ENCODE data around the gene ATP8B3. TPM values are rescaled to one million over a fixed set of nuclear protein-coding genes. Genes with fewer than 3 reads are reported as not detected.

Gene ATP8B3
- total RNA-seq, 3 donors from 2014 or later, result 0.37 to 0.66 (median 0.43) TPM

DNA sequence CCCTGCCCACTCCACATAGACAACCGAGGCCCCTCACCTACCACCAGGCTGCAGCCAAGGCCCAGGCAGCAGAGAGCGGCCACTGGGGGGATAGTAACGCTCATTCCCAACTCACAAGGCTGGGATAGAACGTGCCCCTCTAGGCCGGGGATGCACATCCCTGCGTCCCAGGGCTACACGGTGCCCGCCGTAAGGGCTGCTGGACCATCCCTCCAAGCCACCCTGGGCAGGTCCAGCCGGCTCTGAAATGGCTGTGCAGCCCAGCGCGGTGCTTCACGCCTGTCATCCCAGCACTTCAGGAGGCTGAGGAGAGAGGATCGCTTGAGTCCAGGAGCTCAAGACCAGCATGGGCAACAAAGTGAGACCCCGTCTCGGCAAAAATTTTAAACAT, 33.0 kb upstream of the ATP8B3 start:
- Mint-ChIP-seq H3K4me1 (ENCODE audit: low read depth) (peaks cover 67% of the 10 kb centered on the region), H3K4me3 (no peak overlapping the region), H3K36me3 (ENCODE audit: insufficient read depth) (peaks cover 7% of the 10 kb centered on the region), H3K9me3 (no peaks in the 10 kb centered on the region), H3K27me3 (ENCODE audit: low read depth) (no peaks in the 10 kb centered on the region)
- ATAC-seq (no peak), DNase-seq (no peak)

DNA sequence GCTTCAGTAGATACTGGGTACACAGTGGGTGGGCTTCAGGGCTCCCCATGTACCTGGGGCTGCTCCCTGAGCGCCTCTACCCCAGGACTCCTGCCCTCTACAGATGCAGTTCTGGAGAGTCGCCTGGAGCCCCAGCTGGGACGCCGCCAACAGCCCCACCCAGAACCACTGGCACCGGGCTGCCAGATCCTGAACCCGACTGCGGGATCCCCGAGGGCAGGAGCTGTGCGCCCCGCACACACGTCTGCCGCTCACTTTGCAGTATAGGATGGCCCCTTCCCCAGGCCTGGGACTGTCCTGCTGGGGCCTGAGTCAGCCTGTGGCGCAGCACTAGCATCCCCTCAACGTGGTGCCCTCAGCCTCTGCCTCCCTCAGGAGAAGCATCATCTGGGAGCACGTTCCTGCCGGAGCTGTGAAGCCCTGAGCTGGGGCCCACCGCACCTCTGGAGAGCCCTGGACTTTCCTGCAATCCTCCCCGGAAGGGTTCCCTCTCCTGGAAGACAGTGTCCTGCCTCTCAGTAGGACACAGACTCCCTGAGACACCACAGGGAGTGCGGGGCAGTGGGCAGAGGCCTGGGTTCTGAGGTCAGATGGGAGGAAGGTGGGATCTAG, 32.5 kb upstream of the ATP8B3 start:
- Mint-ChIP-seq H3K4me3 (no peak overlapping the region), H3K4me1 (ENCODE audit: low read depth) (peaks cover 66% of the 10 kb centered on the region), H3K9me3 (no peaks in the 10 kb centered on the region), H3K36me3 (ENCODE audit: insufficient read depth) (peaks cover 7% of the 10 kb centered on the region), H3K27me3 (ENCODE audit: low read depth) (no peaks in the 10 kb centered on the region)
- no peak for DNase-seq
- ATAC-seq, result no peak

DNA sequence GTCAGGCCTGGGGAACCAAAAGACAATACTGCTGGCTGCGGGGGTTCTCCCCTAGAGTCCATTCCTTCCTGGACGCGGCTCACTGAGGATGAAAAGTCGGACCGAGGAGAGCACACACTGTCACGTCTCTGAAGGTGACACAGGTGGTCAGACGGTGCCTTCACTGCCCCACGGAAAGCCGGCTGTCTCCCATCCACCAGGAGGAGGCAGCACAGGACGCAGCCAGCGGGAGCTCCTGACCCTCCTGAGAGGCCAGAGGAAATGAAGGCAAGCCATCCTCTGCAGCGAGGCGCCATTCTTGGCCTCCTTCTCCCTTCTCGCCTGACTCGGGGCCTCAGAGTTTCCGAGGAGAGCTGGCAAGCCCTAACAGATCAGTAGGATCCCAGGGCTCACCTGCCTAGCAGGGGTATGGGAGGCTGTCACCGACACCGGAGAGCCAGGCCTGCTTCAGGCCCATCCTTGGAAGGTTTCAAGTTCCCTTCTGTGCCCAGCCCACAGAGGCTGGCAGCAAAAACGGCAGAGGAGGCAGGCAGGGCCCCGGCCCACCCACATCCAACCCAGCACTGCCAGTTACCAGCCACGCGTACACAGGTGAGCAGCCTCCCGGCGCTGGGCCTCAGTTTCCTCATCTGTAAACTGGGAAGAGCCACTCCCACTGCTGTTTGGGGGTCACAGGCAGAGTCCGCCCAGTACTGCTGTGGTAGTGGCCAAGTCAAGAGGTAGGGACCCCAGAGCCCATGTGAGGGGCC, 31.7 kb upstream of the ATP8B3 start:
- H3K4me1 Mint-ChIP-seq (ENCODE audit: low read depth), result peaks cover 64% of the 10 kb centered on the region
- H3K4me3 Mint-ChIP-seq, result no peak overlapping the region
- DNase-seq (no peak), ATAC-seq (no peak)
- H3K9me3 Mint-ChIP-seq, result no peaks in the 10 kb centered on the region
- peaks cover 7% of the 10 kb centered on the region for H3K36me3 Mint-ChIP-seq (ENCODE audit: insufficient read depth)
- no peaks in the 10 kb centered on the region for H3K27me3 Mint-ChIP-seq (ENCODE audit: low read depth)

DNA sequence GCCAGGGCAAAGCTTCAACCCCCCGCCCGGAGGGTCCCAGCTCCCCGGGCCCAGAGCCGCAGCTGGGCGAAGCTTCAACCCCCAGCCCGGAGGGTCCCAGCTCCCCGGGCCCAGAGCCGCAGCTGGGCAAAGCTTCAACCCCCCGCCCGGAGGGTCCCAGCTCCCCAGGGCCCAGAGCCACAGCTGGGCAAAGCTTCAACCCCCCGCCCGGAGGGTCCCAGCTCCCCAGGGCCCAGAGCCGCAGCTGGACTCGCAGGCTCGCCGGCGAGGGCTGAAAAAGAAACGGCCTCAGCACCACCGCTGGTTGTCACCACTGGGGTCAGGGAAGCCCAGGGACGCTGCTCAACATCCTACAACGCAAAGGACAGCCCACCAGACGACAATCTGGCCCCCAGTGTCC, 31.0 kb upstream of the ATP8B3 start:
- Mint-ChIP-seq H3K36me3 (ENCODE audit: insufficient read depth) (peaks cover 7% of the 10 kb centered on the region), H3K4me1 (ENCODE audit: low read depth) (peaks cover 62% of the 10 kb centered on the region), H3K4me3 (no peak overlapping the region), H3K27me3 (ENCODE audit: low read depth) (no peaks in the 10 kb centered on the region), H3K9me3 (no peaks in the 10 kb centered on the region)
- no peak for DNase-seq
- no peak for ATAC-seq

DNA sequence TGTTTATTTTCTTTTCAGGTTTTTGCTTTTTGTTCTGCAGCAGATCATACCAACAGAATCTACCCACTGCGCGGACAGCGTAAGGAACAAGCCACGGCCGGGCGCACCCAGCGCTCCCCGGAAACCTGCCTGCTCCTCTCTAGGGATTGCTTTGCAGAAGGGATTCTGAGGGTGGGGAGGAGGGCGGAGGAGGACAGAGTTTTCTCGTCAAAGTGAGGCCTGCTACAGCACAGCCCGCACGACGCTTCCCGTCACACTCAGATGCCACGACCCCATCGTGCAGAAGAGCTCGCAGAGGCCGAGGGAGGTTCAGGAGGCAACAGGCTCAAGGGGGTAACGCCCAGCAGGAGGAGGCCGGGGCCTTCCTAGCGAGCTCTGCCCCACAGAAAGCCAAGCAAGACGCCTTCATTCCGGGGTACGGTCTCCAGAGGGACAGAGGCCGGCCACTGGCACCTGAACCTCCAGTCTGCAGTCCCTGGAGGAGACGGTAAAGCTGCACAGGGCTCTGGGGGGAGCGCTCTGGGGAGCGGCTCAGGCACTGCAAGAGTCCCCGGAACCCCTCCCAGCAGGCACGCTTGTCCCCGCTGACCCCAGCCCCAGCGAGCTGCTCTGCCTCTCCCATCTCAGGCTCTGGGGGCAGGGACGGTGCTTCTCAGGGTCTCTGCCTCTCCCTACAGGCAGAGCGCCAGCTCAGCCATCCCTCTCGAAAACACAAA, 29.3 kb upstream of the ATP8B3 start:
- no peak overlapping the region for H3K4me3 Mint-ChIP-seq
- H3K4me1 Mint-ChIP-seq (ENCODE audit: low read depth), result peaks cover 59% of the 10 kb centered on the region
- H3K9me3 Mint-ChIP-seq, result no peaks in the 10 kb centered on the region
- peaks cover 5% of the 10 kb centered on the region for H3K36me3 Mint-ChIP-seq (ENCODE audit: insufficient read depth)
- DNase-seq, result no peak
- ATAC-seq, result no peak
- no peaks in the 10 kb centered on the region for H3K27me3 Mint-ChIP-seq (ENCODE audit: low read depth)

DNA sequence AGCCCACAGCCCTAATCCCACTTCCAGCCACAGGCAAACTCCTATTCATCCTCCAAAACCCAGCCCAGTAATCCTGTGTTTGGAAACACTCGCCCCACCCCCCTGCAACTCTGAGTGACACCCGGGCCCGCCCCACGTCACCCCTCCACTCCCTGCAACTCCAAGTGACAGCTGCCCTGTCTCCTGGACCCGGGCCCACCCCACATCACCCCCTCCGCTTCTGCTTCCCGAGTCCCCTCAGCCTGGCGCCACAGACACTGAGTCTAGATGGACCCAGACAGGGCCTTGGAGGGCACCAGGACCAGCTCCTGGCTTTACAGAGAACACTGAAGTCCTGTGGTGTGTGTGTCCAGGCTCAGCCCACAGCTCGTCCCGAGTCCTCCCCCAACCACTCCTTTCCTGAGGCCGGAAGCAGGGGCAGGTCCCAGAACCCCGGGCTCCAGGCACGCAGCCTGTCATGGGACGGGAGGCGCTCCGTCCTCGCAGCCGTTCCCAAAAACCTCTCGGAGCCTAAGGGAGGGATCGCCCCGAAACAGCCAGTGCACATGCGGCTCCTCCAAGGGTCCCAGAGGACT, 28.6 kb upstream of the ATP8B3 start:
- no peaks in the 10 kb centered on the region for H3K9me3 Mint-ChIP-seq
- H3K4me1 Mint-ChIP-seq (ENCODE audit: low read depth), result peaks cover 55% of the 10 kb centered on the region
- ATAC-seq (no peak), DNase-seq (no peak)
- H3K36me3 Mint-ChIP-seq (ENCODE audit: insufficient read depth), result peaks cover 5% of the 10 kb centered on the region
- no peak overlapping the region for H3K4me3 Mint-ChIP-seq
- H3K27me3 Mint-ChIP-seq (ENCODE audit: low read depth), result no peaks in the 10 kb centered on the region

DNA sequence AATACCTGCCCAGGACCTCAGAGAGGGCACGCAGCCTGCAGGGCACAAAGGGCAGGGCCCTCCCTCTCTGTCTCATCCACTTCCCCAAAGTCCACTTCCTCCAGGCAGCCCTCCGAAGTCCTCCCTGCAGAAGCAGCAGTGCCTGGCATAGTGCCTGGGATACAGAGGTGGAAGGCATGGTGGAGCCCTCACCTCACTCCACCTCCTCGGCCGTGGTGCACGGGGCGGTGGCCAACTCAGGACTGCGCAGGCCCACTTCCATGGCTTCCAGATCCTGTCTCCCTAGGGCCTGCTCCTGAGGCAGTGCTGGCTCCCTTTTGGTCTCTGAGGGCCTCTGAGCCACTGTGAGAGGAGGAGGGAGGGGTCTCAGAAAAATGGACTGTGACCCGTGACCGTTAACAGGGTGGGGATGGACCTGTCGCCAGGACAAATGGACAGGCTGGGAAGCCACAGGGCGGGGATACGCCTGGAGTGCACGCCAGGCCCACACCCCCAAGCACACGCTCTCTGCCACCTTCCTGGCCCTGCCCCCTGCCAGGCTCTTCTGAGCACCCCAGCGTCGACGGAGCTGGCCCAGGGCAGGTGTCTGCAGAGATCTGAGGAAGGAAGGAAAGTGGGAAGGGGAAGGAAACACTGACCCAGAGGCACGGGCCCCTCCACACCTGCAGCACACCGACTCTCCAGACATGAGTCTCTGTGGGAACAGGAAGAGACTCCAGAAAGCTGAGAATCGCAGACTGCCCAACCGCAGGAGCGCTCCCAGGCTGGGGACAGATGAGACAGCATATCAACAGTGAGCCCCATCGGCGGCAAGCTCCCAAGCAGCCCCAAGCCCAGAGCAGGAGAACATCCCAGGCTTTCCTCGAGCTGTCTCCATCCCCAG, 27.8 kb upstream of the ATP8B3 start:
- no peaks in the 10 kb centered on the region for H3K9me3 Mint-ChIP-seq
- DNase-seq, result no peak
- peaks cover 54% of the 10 kb centered on the region for H3K4me1 Mint-ChIP-seq (ENCODE audit: low read depth)
- no peak overlapping the region for H3K4me3 Mint-ChIP-seq
- no peak for ATAC-seq
- H3K36me3 Mint-ChIP-seq (ENCODE audit: insufficient read depth), result peaks cover 5% of the 10 kb centered on the region
- H3K27me3 Mint-ChIP-seq (ENCODE audit: low read depth), result no peaks in the 10 kb centered on the region

DNA sequence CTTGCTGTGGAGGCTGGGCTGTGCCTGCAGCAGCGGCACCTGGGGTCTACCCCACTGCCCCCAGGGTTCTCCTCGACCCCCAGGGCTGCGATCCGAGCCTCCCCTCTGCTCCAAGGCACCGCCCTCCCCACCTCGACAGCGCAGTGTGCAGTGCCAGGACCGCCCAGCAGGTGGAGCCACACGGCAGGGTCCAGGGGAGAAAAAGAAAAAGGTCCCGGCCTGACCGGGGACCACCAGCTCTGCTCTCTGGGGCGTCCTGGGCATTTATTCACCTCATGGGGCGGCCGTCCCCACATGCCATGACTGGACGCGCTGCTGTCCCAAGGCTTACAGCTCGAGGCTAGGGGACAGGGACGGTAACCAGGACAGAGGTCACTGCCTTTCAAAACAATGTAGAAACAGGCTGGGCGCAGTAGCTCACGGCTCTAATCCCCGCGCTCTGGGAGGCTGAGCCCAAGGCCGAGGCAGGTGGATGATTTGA, 25.6 kb upstream of the ATP8B3 start:
- Mint-ChIP-seq H3K27me3 (ENCODE audit: low read depth) (no peaks in the 10 kb centered on the region), H3K4me3 (no peak overlapping the region), H3K4me1 (ENCODE audit: low read depth) (peaks cover 40% of the 10 kb centered on the region), H3K9me3 (no peaks in the 10 kb centered on the region), H3K36me3 (ENCODE audit: insufficient read depth) (peaks cover 5% of the 10 kb centered on the region)
- DNase-seq (peak; percentile 60), ATAC-seq (peak; percentile 59 to 73)

DNA sequence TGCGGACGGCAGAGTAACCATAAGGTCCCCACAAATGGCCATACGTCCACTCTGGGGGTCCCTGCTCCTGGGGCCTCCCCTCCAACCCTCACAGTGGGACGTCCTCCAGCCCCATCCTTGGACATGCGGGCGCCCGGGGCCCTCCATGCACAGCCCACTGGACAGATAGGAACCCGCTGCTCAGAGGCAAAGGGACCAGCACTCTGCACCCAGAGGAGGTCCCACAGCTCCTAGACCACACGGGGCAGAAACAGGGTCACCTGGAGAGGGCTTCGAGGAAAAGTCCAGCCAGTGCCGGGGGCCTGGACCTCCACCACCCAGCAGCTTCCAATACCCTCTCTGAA, 25.1 kb upstream of the ATP8B3 start:
- ATAC-seq (no peak), DNase-seq (no peak)
- Mint-ChIP-seq H3K4me3 (no peak overlapping the region), H3K9me3 (no peaks in the 10 kb centered on the region), H3K27me3 (ENCODE audit: low read depth) (no peaks in the 10 kb centered on the region), H3K4me1 (ENCODE audit: low read depth) (peaks cover 36% of the 10 kb centered on the region), H3K36me3 (ENCODE audit: insufficient read depth) (peaks cover 4% of the 10 kb centered on the region)

DNA sequence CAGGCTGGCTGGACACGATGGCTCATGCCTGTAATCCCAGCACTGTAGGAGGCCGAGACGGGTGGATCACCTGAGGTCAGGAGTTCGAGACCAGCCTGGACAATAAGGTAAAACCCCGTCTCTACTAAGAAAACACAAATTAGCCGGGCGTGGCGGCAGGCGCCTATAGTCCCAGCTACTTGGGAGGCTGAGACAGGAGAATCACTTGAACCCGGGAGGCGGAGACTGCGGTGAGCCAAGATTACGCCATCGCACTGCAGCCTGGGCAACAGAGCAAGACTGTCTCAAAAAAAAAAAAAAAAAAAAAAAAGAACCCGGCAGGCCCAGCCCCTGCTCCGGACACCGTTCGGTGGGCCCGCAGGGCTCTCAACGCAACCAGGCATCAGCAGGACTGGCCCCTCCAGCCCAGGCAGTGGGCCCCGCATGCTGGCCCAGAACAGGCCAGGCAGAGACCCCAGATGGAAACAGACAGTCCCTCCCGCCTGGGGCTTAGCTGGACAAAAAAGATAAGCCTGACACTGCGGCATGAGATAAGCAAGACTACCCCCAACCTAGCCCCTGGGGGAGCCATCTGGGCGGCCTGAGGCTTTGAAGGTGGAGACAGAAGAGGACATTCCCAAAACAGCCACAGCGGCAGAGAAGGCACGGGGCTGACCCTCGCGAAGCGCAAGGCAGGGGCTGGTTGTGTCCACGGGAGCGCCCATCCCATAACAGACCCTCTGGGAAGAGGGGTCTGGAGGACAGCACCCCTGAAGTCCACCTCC, 24.6 kb upstream of the ATP8B3 start:
- ATAC-seq (no peak), DNase-seq (no peak)
- H3K9me3 Mint-ChIP-seq, result no peaks in the 10 kb centered on the region
- peaks cover 31% of the 10 kb centered on the region for H3K4me1 Mint-ChIP-seq (ENCODE audit: low read depth)
- H3K36me3 Mint-ChIP-seq (ENCODE audit: insufficient read depth), result peaks cover 4% of the 10 kb centered on the region
- no peaks in the 10 kb centered on the region for H3K27me3 Mint-ChIP-seq (ENCODE audit: low read depth)
- no peak overlapping the region for H3K4me3 Mint-ChIP-seq

DNA sequence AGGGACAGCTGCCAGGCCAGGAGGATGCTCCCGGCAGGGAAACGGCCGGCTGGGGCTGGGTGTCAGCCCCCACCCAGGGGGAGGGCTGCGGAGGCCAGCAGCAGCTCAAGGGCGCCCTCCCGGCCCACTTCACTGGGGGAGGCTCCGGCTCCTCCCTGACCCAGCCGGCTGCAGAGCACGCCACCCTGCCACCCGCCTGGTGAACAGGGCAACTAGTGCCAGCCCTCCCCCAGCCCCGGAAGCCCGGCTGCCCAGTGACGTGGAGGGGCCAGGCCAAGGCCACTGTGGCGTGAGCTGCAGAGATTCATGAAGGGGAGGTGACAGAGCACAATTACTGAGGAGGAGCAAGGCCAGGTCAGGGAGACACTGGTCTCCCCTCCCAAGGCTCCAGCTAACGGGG, 21.5 kb upstream of the ATP8B3 start:
- H3K4me3 Mint-ChIP-seq, result no peak overlapping the region
- no peaks in the 10 kb centered on the region for H3K27me3 Mint-ChIP-seq (ENCODE audit: low read depth)
- peaks cover 2% of the 10 kb centered on the region for H3K36me3 Mint-ChIP-seq (ENCODE audit: insufficient read depth)
- no peaks in the 10 kb centered on the region for H3K9me3 Mint-ChIP-seq
- DNase-seq (no peak), ATAC-seq (no peak)
- H3K4me1 Mint-ChIP-seq (ENCODE audit: low read depth), result peaks cover 12% of the 10 kb centered on the region

DNA sequence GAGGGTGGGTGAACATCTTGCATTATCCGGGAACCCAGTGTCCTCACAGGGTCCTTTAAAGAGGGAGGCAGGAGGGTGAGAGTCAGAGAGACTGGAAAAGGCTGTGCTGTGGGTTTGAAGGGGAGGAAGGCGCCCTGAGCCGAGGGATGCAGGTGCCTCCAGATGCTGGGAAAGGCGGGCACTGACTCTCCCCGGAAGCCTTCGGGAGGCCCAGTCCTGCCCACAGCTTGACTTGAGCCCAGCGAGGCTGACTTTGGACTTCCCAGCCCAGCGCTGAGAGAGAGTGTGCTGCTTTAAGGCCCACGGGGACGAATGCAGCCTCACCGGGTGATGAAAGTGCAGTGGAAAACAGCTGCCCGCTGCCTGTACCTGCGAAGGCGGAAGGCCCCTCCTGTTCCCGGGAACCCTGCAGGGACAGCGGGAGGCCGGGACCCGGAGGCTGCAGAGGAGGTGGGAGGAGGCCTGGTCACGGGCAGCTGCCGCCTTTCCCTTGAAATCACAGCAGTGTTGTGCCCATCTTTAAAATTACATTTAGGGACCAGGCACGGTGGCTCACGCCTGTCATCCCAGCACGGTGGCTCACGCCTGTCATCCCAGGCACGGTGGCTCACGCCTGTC, 20.1 kb upstream of the ATP8B3 start:
- no peak overlapping the region for H3K4me3 Mint-ChIP-seq
- peaks cover 7% of the 10 kb centered on the region for H3K4me1 Mint-ChIP-seq (ENCODE audit: low read depth)
- peaks cover 2% of the 10 kb centered on the region for H3K36me3 Mint-ChIP-seq (ENCODE audit: insufficient read depth)
- no peaks in the 10 kb centered on the region for H3K9me3 Mint-ChIP-seq
- DNase-seq, result no peak
- no peaks in the 10 kb centered on the region for H3K27me3 Mint-ChIP-seq (ENCODE audit: low read depth)
- no peak for ATAC-seq

DNA sequence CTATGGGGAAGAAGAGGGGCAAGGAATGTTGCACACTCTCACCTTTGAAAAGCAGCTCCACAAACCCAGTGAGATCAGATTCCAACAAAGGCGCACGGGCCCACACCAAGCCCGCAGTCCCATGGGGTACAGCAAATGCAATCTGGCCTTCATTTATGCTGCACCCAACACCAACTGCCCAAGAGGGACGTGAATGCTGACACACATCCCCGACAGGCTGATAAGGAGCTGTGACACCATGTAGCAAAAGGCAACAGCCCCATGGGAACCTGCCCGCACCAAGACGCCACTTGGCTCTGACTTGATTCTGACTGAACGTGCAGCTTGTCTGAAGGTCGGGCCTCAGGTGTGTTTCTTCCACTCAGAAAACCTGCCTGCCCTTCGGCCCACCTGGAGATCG, 18.9 kb upstream of the ATP8B3 start:
- DNase-seq (no peak), ATAC-seq (no peak)
- H3K27me3 Mint-ChIP-seq (ENCODE audit: low read depth), result no peaks in the 10 kb centered on the region
- H3K4me1 Mint-ChIP-seq (ENCODE audit: low read depth), result peaks cover 2% of the 10 kb centered on the region
- H3K36me3 Mint-ChIP-seq (ENCODE audit: insufficient read depth), result peaks cover 3% of the 10 kb centered on the region
- H3K4me3 Mint-ChIP-seq, result no peak overlapping the region
- no peaks in the 10 kb centered on the region for H3K9me3 Mint-ChIP-seq
